Osteocyte (in vitro differentiated cells): Measurements from ENCODE around the gene KCNF1. TPM values are rescaled to one million over a fixed set of nuclear protein-coding genes. Genes with fewer than 3 reads are reported as not detected.
A peak's percentile ranks its signal among the peaks of the same experiment; 100 is the strongest.

Experiments used
- DNase-seq: peaks from one replicate; pipeline ENCODE4 v3.0.0; 2021; ENCODE audit warnings: mixed read lengths; ENCODE audit not compliant: unreplicated experiment; ENCODE audit errors: extremely low spot score
- H3K27ac Mint-ChIP-seq: one replicate; pipeline ENCODE4 v1.8.0; 2021; ENCODE audit warnings: mild to moderate bottlenecking, mixed read lengths; ENCODE audit not compliant: unreplicated experiment
- H3K27me3 Mint-ChIP-seq: one replicate; pipeline ENCODE4 v1.8.0; 2021; ENCODE audit warnings: mixed read lengths; ENCODE audit not compliant: unreplicated experiment
- H3K36me3 Mint-ChIP-seq: one replicate; pipeline ENCODE4 v1.8.0; 2021; ENCODE audit warnings: mixed read lengths; ENCODE audit not compliant: unreplicated experiment
- H3K4me1 Mint-ChIP-seq: one replicate; pipeline ENCODE4 v1.8.0; 2021; ENCODE audit warnings: mixed read lengths; ENCODE audit not compliant: unreplicated experiment
- H3K4me3 Mint-ChIP-seq: one replicate; pipeline ENCODE4 v1.8.0; 2021; ENCODE audit warnings: mild to moderate bottlenecking, moderate library complexity, mixed read lengths; ENCODE audit not compliant: unreplicated experiment
- H3K9me3 Mint-ChIP-seq: one replicate; pipeline ENCODE4 v1.8.0; 2021; ENCODE audit warnings: mixed read lengths; ENCODE audit not compliant: unreplicated experiment
- CTCF ChIP-seq: fragments of 200-600 bp; sonication (generic); IDR thresholded peaks from 2 replicates; pipeline ENCODE4 v1.5.0; 2021; ENCODE audit warnings: antibody characterized with exemption, mild to moderate bottlenecking, moderate library complexity
- total RNA-seq: library from RNA; stranded (reverse); gene quantifications from 2 replicates; pipeline ENCODE4 v1.2.1, GENCODE V29; 2021

Gene KCNF1
- total RNA-seq, 1 donor from 2014 or later = not detected

GRCh38 chr2:10935953-10936942, 24.5 kb downstream of the KCNF1 start:
- Mint-ChIP-seq H3K27ac (peak overlapping the region; percentile 77), H3K9me3 (peaks cover 11% of the 10 kb centered on the region), H3K36me3 (no peaks in the 10 kb centered on the region), H3K4me1 (peaks cover 28% of the 10 kb centered on the region), H3K4me3 (no peak overlapping the region), H3K27me3 (no peaks in the 10 kb centered on the region)
- TF ChIP-seq CTCF = no peak
- DNase-seq = no peak

- H3K4me1 Mint-ChIP-seq = peaks cover 26% of the 10 kb centered on the region
- no peak for TF ChIP-seq CTCF
- H3K27ac Mint-ChIP-seq = no peak overlapping the region
- H3K36me3 Mint-ChIP-seq = no peaks in the 10 kb centered on the region
- no peaks in the 10 kb centered on the region for H3K27me3 Mint-ChIP-seq
- H3K4me3 Mint-ChIP-seq = no peak overlapping the region
- H3K9me3 Mint-ChIP-seq = peaks cover 11% of the 10 kb centered on the region
- no peak for DNase-seq
Observed at GRCh38 chr2:10939058-10939457, 27.3 kb downstream of the KCNF1 start.

- Mint-ChIP-seq H3K4me1 (peaks cover 16% of the 10 kb centered on the region), H3K36me3 (no peaks in the 10 kb centered on the region), H3K4me3 (no peak overlapping the region), H3K9me3 (peaks cover 11% of the 10 kb centered on the region), H3K27me3 (no peaks in the 10 kb centered on the region), H3K27ac (no peak overlapping the region)
- TF ChIP-seq CTCF = no peak
- DNase-seq = no peak
Observed at GRCh38 chr2:10940596-10940995, 28.9 kb downstream of the KCNF1 start.

GRCh38 chr2:10941383-10941782, 29.6 kb downstream of the KCNF1 start:
- no peak for DNase-seq
- no peaks in the 10 kb centered on the region for H3K36me3 Mint-ChIP-seq
- TF ChIP-seq CTCF = no peak
- no peak overlapping the region for H3K27ac Mint-ChIP-seq
- H3K4me3 Mint-ChIP-seq = no peak overlapping the region
- peaks cover 11% of the 10 kb centered on the region for H3K9me3 Mint-ChIP-seq
- H3K27me3 Mint-ChIP-seq = no peaks in the 10 kb centered on the region
- peaks cover 10% of the 10 kb centered on the region for H3K4me1 Mint-ChIP-seq

- TF ChIP-seq CTCF = no peak
- Mint-ChIP-seq H3K9me3 (no peaks in the 10 kb centered on the region), H3K27ac (no peak overlapping the region), H3K27me3 (no peaks in the 10 kb centered on the region), H3K4me1 (peaks cover 19% of the 10 kb centered on the region), H3K4me3 (no peak overlapping the region), H3K36me3 (no peaks in the 10 kb centered on the region)
- no peak for DNase-seq
Observed at GRCh38 chr2:10944799-10945198, 33.1 kb downstream of the KCNF1 start.
